CD14-positive monocyte (primary cell): ENCODE results near the gene SLC35B3. TPM values are rescaled to one million over a fixed set of nuclear protein-coding genes. Genes with fewer than 3 reads are reported as not detected.
A peak's percentile ranks its signal among the peaks of the same experiment; 100 is the strongest.
"Not testable (repeated sequence)": the region's sequence is repeated elsewhere in the genome, so short reads cannot be mapped to it uniquely, and the experiment has no call there.

Experiments used
- DNase-seq, 3 donors: peaks; one replicate each; pipeline ENCODE4 v3.0.0-alpha.2; 2011 to 2022
- H2AFZ ChIP-seq: 2 replicates; pipeline ENCODE4 v1.6.0; 2012; ENCODE audit warnings: mild to moderate bottlenecking, low read depth, low read length, inconsistent platforms; ENCODE audit not compliant: insufficient read depth, poor library complexity, severe bottlenecking
- H3K27ac ChIP-seq, 2 donors: 1 replicate in 1 of 2; 2 replicates in 1 of 2; pipeline ENCODE4 v1.5.1; 2012 to 2013; ENCODE audit warnings: low read length in 2 of 2, control low read depth in 1 of 2, inconsistent platforms in 1 of 2, low read depth in 1 of 2, mild to moderate bottlenecking in 1 of 2
- H3K27me3 ChIP-seq, 2 donors: one replicate each; pipeline versions ENCODE4 v1.6.0 to v1.6.1; 2011 to 2013; ENCODE audit warnings: low read length in 2 of 2; ENCODE audit not compliant: control insufficient read depth in 2 of 2, insufficient read depth in 2 of 2
- H3K36me3 ChIP-seq, 2 donors: replicated peaks in 1 of 2; 1 replicate in 1 of 2; 2 replicates in 1 of 2; pipeline versions ENCODE4 v1.5.1 to v1.6.1; 2012 to 2013; ENCODE audit warnings: low read length in 2 of 2, control low read depth in 1 of 2, inconsistent platforms in 1 of 2, mild to moderate bottlenecking in 1 of 2; ENCODE audit not compliant: insufficient read depth in 2 of 2, control insufficient read depth in 1 of 2
- H3K4me1 ChIP-seq, 2 donors: 1 replicate in 1 of 2; 2 replicates in 1 of 2; pipeline versions ENCODE4 v1.5.1 to v1.6.1; 2012 to 2013; ENCODE audit warnings: low read length in 2 of 2, control low read depth in 1 of 2, inconsistent platforms in 1 of 2, mild to moderate bottlenecking in 1 of 2, moderate library complexity in 1 of 2; ENCODE audit not compliant: insufficient read depth in 2 of 2, control insufficient read depth in 1 of 2
- H3K4me2 ChIP-seq: replicated peaks from 2 replicates; pipeline ENCODE3; 2012; ENCODE audit warnings: low read length, moderate library complexity, mild to moderate bottlenecking; ENCODE audit not compliant: poor library complexity, severe bottlenecking; ENCODE audit errors: extremely low read depth
- H3K4me3 ChIP-seq, 3 experiments: fragments of 200-600 bp in 1 of 3; sonication (generic) in 1 of 3; replicated peaks in 1 of 3; 1 replicate in 2 of 3; 2 replicates in 1 of 3; pipeline ENCODE4 v1.5.1; 2011 to 2013; ENCODE audit warnings: low read length in 3 of 3, mild to moderate bottlenecking in 3 of 3, control low read depth in 2 of 3, low read depth in 2 of 3, inconsistent platforms in 1 of 3, moderate library complexity in 1 of 3
- H3K79me2 ChIP-seq: 2 replicates; pipeline ENCODE4 v1.6.0; 2012; ENCODE audit warnings: mild to moderate bottlenecking, control low read depth, inconsistent platforms, low read length, moderate library complexity; ENCODE audit not compliant: insufficient read depth
- H3K9ac ChIP-seq: 2 replicates; pipeline ENCODE4 v1.6.0; 2017; ENCODE audit warnings: low read length, mild to moderate bottlenecking; ENCODE audit not compliant: insufficient read depth, poor library complexity, severe bottlenecking
- H3K9me3 ChIP-seq, 2 donors: replicated peaks in 1 of 2; 1 replicate in 1 of 2; 2 replicates in 1 of 2; pipeline versions ENCODE4 v1.5.1 to v1.6.1; 2012 to 2013; ENCODE audit warnings: low read length in 2 of 2, control low read depth in 1 of 2; ENCODE audit not compliant: control insufficient read depth in 1 of 2, insufficient read depth in 1 of 2
- H4K20me1 ChIP-seq: 2 replicates; pipeline ENCODE4 v1.6.0; 2012; ENCODE audit warnings: mild to moderate bottlenecking, low read length, control low read depth, moderate library complexity; ENCODE audit not compliant: insufficient read depth
- H3K27ac Mint-ChIP-seq, 7 donors: one replicate each; pipeline ENCODE4 v1.8.0; 2020; ENCODE audit warnings: mild to moderate bottlenecking in 7 of 7, mixed read lengths in 7 of 7, moderate library complexity in 6 of 7, inconsistent platforms in 2 of 7
- H3K27me3 Mint-ChIP-seq, 3 donors: one replicate each; pipeline ENCODE4 v1.8.0; 2021 to 2022; ENCODE audit warnings: low read depth in 3 of 3, mild to moderate bottlenecking in 3 of 3, mixed read lengths in 3 of 3, moderate library complexity in 3 of 3, inconsistent platforms in 1 of 3
- H3K36me3 Mint-ChIP-seq, 2 donors: one replicate each; pipeline ENCODE4 v1.8.0; 2020; ENCODE audit warnings: mixed read lengths in 2 of 2, inconsistent platforms in 1 of 2, mild to moderate bottlenecking in 1 of 2
- H3K4me1 Mint-ChIP-seq: one replicate; pipeline ENCODE4 v1.8.0; 2020; ENCODE audit warnings: mild to moderate bottlenecking, mixed read lengths
- H3K4me3 Mint-ChIP-seq, 2 donors: one replicate each; pipeline ENCODE4 v1.8.0; 2020; ENCODE audit warnings: mild to moderate bottlenecking in 2 of 2, mixed read lengths in 2 of 2, moderate library complexity in 1 of 2
- H3K9me3 Mint-ChIP-seq, 7 donors: one replicate each; pipeline ENCODE4 v1.8.0; 2020 to 2022; ENCODE audit warnings: mixed read lengths in 7 of 7, mild to moderate bottlenecking in 6 of 7, moderate library complexity in 6 of 7, inconsistent platforms in 2 of 7
- CTCF ChIP-seq: fragments of 200-600 bp; IDR thresholded peaks from one replicate; pipeline ENCODE4 v1.8.0; 2022; ENCODE audit warnings: antibody characterized with exemption, mild to moderate bottlenecking
- WGBS: methylation state at CpG from one replicate; pipeline ENCODE4 v1.1.5; 2013; ENCODE audit warnings: missing lambda C conversion rate; ENCODE audit not compliant: insufficient coverage; 5-methylcytosine and 5-hydroxymethylcytosine counted together
- intact Hi-C, 2 donors: fragments of 100-400 bp; cut with micrococcal nuclease; formaldehyde crosslinking; loops; one replicate each; pipeline versions ENCODE4 v1.15.0 to v1.15.1; 2023
- polyA plus RNA-seq, 3 donors: library from polyadenylated mRNA; depleted of rRNA in 1 of 3; unstranded in 2 of 3; stranded (reverse) in 1 of 3; fragments of 300-500 nt in 2 of 3; fragments of >200 nt in 1 of 3; fragmentation: Illumina TruSeq in 2 of 3; gene quantifications; 1 replicate in 2 of 3; 2 replicates in 1 of 3; pipeline ENCODE4 v1.2.3, GENCODE V29; 2012 to 2021

The SLC35B3 gene
- polyA plus RNA-seq, 3 donors, result 7.9 to 14.0 (median 9.3) TPM

DNA sequence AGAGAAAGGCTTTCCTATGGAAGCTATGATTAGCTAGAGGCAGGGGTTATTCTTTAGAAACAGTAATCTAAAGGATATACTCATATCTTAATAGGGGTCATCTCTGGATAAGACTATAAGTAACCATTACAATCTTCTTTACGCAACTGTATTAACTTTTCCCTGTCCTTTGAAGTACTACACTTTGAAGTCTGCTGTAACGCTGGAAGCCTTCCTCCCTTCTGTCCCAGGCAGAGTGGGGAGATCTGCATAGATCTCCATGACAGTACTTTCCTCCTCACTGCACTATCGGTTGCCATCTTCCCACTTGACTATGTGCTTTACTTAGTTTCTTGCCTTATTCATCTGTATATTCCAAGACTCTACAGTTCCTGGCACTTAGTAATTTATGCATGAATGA lies 20.1 kb downstream of the SLC35B3 start:
- Histone ChIP-seq H3K36me3 (peaks cover 84 to 97% of the 10 kb centered on the region in 2 donors), H3K27ac (no peak overlapping the region), H3K4me3 (no peak overlapping the region), H3K9ac (no peak overlapping the region), H3K27me3 (no peaks in the 10 kb centered on the region), H3K4me1 (no peaks in the 10 kb centered on the region), H3K4me2 (no peak overlapping the region), H2AFZ (no peak overlapping the region), H4K20me1 (no peaks in the 10 kb centered on the region), H3K9me3 (no peaks in the 10 kb centered on the region), H3K79me2 (no peaks in the 10 kb centered on the region)
- Mint-ChIP-seq H3K9me3 (peaks cover 0 to 2% (median 0%) of the 10 kb centered on the region in 7 donors), H3K27me3 (peaks cover 0 to 2% (median 0%) of the 10 kb centered on the region in 3 donors), H3K36me3 (peaks cover 70 to 78% of the 10 kb centered on the region in 2 donors), H3K4me3 (no peak overlapping the region), H3K4me1 (no peaks in the 10 kb centered on the region), H3K27ac (peak overlapping the region in 1 of 7 donors; percentile 52)
- DNase-seq, result no peak
- no peak for TF ChIP-seq CTCF
- WGBS, result 100% methylated on average over 2 of the region's 3 CpGs
- intact Hi-C loops, result no loop called here

- TF ChIP-seq CTCF, result no peak
- no CpG with 5 or more reads among the region's 3 CpGs for WGBS
Observed at GRCh38 chr6:8414844-8415243, 20.5 kb downstream of the SLC35B3 start.

DNA sequence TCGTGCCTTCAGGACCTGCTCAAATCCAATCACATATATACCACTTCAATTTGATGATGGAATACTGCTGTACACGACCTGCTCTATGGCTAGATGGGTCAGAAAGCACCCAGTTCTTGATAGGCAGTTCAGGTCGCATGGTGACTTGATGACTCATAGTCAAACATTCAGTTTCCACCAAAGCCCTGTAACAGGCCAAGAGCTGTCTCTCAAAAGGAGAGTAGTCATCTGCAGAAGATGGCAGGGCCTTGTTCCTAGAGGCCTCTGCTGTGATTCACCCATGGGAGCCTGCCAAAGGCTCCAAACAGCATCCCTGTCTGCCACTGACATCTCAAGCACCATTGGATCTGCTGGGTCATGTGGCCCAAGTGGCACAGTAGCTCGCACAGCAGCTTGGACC lies 29.4 kb downstream of the SLC35B3 start:
- DNase-seq, H3K27ac ChIP-seq, H3K27me3 ChIP-seq, H3K4me3 Mint-ChIP-seq, H3K4me3 ChIP-seq, H3K9me3 ChIP-seq, H3K4me2 ChIP-seq, H3K27ac Mint-ChIP-seq, H2AFZ ChIP-seq, H3K4me1 ChIP-seq, H3K4me1 Mint-ChIP-seq, H4K20me1 ChIP-seq, H3K9ac ChIP-seq, H3K27me3 Mint-ChIP-seq, H3K79me2 ChIP-seq, intact Hi-C loops: not testable (repeated sequence)
- Mint-ChIP-seq H3K9me3 (peaks cover 2 to 12% (median 6%) of the 10 kb centered on the region in 7 donors), H3K36me3 (peaks cover 16 to 18% of the 10 kb centered on the region in 2 donors)
- H3K36me3 ChIP-seq, result peaks cover 15 to 16% of the 10 kb centered on the region in 2 donors
- 88% methylated on average over 3 of the region's 4 CpGs for WGBS

More at GRCh38 chr6:8414844-8415243, 20.5 kb downstream of the SLC35B3 start:
- no peaks in the 10 kb centered on the region for H3K4me1 ChIP-seq
- no peak overlapping the region for H3K4me2 ChIP-seq
- H3K27me3 ChIP-seq, result no peaks in the 10 kb centered on the region
- Mint-ChIP-seq H3K9me3 (peaks cover 0 to 2% (median 0%) of the 10 kb centered on the region in 7 donors), H3K27me3 (peaks cover 0 to 2% (median 0%) of the 10 kb centered on the region in 3 donors), H3K4me3 (no peak overlapping the region), H3K27ac (no peak overlapping the region), H3K36me3 (peaks cover 70 to 77% of the 10 kb centered on the region in 2 donors), H3K4me1 (no peaks in the 10 kb centered on the region)
- no peak overlapping the region for H3K9ac ChIP-seq
- H2AFZ ChIP-seq, result no peak overlapping the region
- intact Hi-C loops, result no loop called here
- no peaks in the 10 kb centered on the region for H3K79me2 ChIP-seq
- H4K20me1 ChIP-seq, result no peaks in the 10 kb centered on the region
- no peak overlapping the region for H3K4me3 ChIP-seq
- H3K36me3 ChIP-seq, result peaks cover 85 to 97% of the 10 kb centered on the region in 2 donors
- no peak overlapping the region for H3K27ac ChIP-seq
- H3K9me3 ChIP-seq, result no peaks in the 10 kb centered on the region
- no peak for DNase-seq
